GM06990 (cell line): ENCODE data around the gene OSER1.

Source experiments
- DNase-seq: peaks from one replicate; pipeline ENCODE4 v3.0.0-alpha.2; 2011; ENCODE audit not compliant: insufficient read length; ENCODE audit errors: extremely low read depth
- H3K27me3 ChIP-seq: replicated peaks from 2 replicates; pipeline ENCODE4 v1.6.0; 2011; ENCODE audit warnings: low read length; ENCODE audit not compliant: control insufficient read depth, insufficient read depth
- H3K36me3 ChIP-seq: 2 replicates; pipeline ENCODE4 v1.5.1; 2011; ENCODE audit warnings: low read length; ENCODE audit not compliant: control insufficient read depth, insufficient read depth
- H3K4me3 ChIP-seq: replicated peaks from 2 replicates; pipeline ENCODE4 v1.5.1; 2011; ENCODE audit warnings: low read depth, mild to moderate bottlenecking, control low read depth, low read length
- TF ChIP-seq, protein P1 (sequence below): IDR thresholded peaks from 2 replicates; pipeline ENCODE4 v1.5.1; 2011; ENCODE audit warnings: low read length, control low read depth, mild to moderate bottlenecking, inconsistent platforms; ENCODE audit not compliant: insufficient read depth, poor library complexity, severe bottlenecking

The OSER1 gene

GRCh38 chr20:44185574-44185973 lies 25.0 kb downstream of the OSER1 start:
- Histone ChIP-seq H3K27me3 (peaks cover 2% of the 10 kb centered on the region), H3K36me3 (no peaks in the 10 kb centered on the region), H3K4me3 (no peak overlapping the region)
- DNase-seq, result no peak
- TF ChIP-seq, protein P1, sequence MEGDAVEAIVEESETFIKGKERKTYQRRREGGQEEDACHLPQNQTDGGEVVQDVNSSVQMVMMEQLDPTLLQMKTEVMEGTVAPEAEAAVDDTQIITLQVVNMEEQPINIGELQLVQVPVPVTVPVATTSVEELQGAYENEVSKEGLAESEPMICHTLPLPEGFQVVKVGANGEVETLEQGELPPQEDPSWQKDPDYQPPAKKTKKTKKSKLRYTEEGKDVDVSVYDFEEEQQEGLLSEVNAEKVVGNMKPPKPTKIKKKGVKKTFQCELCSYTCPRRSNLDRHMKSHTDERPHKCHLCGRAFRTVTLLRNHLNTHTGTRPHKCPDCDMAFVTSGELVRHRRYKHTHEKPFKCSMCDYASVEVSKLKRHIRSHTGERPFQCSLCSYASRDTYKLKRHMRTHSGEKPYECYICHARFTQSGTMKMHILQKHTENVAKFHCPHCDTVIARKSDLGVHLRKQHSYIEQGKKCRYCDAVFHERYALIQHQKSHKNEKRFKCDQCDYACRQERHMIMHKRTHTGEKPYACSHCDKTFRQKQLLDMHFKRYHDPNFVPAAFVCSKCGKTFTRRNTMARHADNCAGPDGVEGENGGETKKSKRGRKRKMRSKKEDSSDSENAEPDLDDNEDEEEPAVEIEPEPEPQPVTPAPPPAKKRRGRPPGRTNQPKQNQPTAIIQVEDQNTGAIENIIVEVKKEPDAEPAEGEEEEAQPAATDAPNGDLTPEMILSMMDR, result no peak

GRCh38 chr20:44183282-44183681 lies 27.3 kb downstream of the OSER1 start:
- DNase-seq, result no peak
- Histone ChIP-seq H3K4me3 (no peak overlapping the region), H3K27me3 (peaks cover 2% of the 10 kb centered on the region), H3K36me3 (no peaks in the 10 kb centered on the region)
- TF ChIP-seq, protein P1, result no peak

GRCh38 chr20:44182863-44183262 lies 27.7 kb downstream of the OSER1 start:
- TF ChIP-seq, protein P1, result no peak
- no peak overlapping the region for H3K4me3 ChIP-seq

GRCh38 chr20:44182135-44182765 lies 28.3 kb downstream of the OSER1 start:
- no peak for DNase-seq
- TF ChIP-seq, protein P1, result no peak
- H3K27me3 ChIP-seq, result no peaks in the 10 kb centered on the region; the same call in 1 of the 2 replicates
- no peak overlapping the region for H3K4me3 ChIP-seq
- H3K36me3 ChIP-seq, result no peaks in the 10 kb centered on the region

More at GRCh38 chr20:44182863-44183262, 27.7 kb downstream of the OSER1 start:
- H3K36me3 ChIP-seq, result no peaks in the 10 kb centered on the region
- H3K27me3 ChIP-seq, result peaks cover 2% of the 10 kb centered on the region
- no peak for DNase-seq

- Histone ChIP-seq H3K4me3 (no peak overlapping the region), H3K27me3 (no peaks in the 10 kb centered on the region; the same call in 1 of the 2 replicates), H3K36me3 (no peaks in the 10 kb centered on the region)
- DNase-seq, result no peak
- TF ChIP-seq, protein P1, result no peak
These were observed 29.0 kb downstream of the OSER1 start for GRCh38 chr20:44181611-44182010.

- no peak for DNase-seq
These were observed 29.8 kb downstream of the OSER1 start for GRCh38 chr20:44180814-44181213.

More at GRCh38 chr20:44180814-44181213, 29.8 kb downstream of the OSER1 start:
- H3K27me3 ChIP-seq, result no peaks in the 10 kb centered on the region; the same call in 1 of the 2 replicates
- no peaks in the 10 kb centered on the region for H3K36me3 ChIP-seq
- no peak overlapping the region for H3K4me3 ChIP-seq
- TF ChIP-seq, protein P1, result no peak
